ENCODE measurements around the gene PPP2R5D. TPM values are rescaled to one million over a fixed set of nuclear protein-coding genes. Genes with fewer than 3 reads are reported as not detected.

Gene PPP2R5D
- total and polyA plus RNA-seq, 2 of the 8 experiments (the other 6 are each of a cell fraction or from before 2014, with no cell fraction given): 52.1 to 55.7 TPM

DNA sequence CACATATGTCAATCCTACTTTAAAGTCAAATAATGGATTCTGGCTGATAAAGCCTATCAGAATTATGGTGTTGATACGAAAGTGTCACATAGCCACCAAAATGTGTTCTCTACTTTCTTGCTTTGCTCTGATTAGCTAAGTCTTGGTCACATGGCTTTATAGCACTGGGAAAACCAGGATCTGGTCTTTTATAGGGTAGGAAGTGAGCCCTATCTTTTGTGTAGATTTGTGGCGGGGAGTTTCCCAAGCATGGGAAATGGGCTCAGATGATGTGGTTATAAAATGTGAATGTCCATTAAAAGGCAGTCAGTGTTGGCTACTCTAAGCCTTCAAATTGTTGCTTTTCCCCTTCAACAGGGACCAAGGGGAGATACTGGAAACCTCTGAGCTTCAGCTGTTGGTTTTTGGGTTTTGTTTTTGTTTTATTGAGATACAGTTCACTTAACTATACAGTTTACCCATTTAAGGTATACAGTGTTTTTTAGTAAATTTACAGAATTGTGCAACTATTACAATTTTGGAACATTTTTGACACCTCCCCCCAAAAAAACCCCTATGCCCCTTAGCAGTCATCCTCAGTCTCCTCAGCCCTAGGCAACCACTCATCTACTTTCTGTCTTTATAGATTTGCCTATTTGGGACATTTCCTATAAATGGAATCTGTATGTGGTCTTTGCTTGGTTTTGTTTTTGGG lies 49.3 kb downstream of the PPP2R5D start:
- CTCF ChIA-PET (ENCODE audit: partially characterized antibody): interaction anchor here (0.9 to 2.2 kb wide), 9 partner anchors 9 to 473 kb away, joined by 3 to 5 read pairs (median 4); no protein-coding TSS in a partner anchor
- H3K4me3 ChIP-seq (ENCODE audit: extremely low read depth in 1 of 4, insufficient read depth in 2 of 4, low read depth in 3 of 4, low read length in 4 of 4): no peak overlapping the region
- H3K23me2 ChIP-seq (ENCODE audit: low read depth, low read length): 0 out of 2 replicates have a peak, but pooled peaks cover 2% of the 10 kb centered on the region
- H4K91ac ChIP-seq (replicated peaks; ENCODE audit: insufficient read length, low read length): no peak overlapping the region
- H2BK120ac ChIP-seq (replicated peaks; ENCODE audit: low read depth, low read length): no peak overlapping the region
- POLR2A ChIA-PET (ENCODE audit: partially characterized antibody): interaction anchor here (0.8 to 29.7 kb wide), 5 partner anchors 9 to 111 kb away, joined by 3 to 584 read pairs (median 7); partner anchors contain the start of genes CUL7, KLHDC3, MEA1 and PPP2R5D
- no peak overlapping the region for H3K4me2 ChIP-seq (ENCODE audit: insufficient read depth in 1 of 2, low read depth in 2 of 2, low read length in 2 of 2)
- H2AFZ ChIP-seq (ENCODE audit: low read length): no peak overlapping the region
- no peak overlapping the region for H2BK20ac ChIP-seq (ENCODE audit: low read length)
- no peaks in the 10 kb centered on the region for H3K79me1 ChIP-seq (ENCODE audit: low read depth, low read length)
- H3K27me3 ChIP-seq (replicated peaks in 1 of 4; ENCODE audit: control insufficient read depth in 3 of 4, extremely low read depth in 1 of 4, insufficient read depth in 3 of 4, low read length in 3 of 4): no peaks in the 10 kb centered on the region
- no peaks in the 10 kb centered on the region for H3K4me1 ChIP-seq (replicated peaks in 1 of 4; ENCODE audit: control insufficient read depth in 3 of 4, insufficient read depth in 4 of 4, low read length in 3 of 4)
- H4K20me1 ChIP-seq (replicated peaks in 1 of 2; ENCODE audit: control insufficient read depth in 1 of 2, insufficient read depth in 2 of 2, low read length in 2 of 2): peaks cover 2 to 17% of the 10 kb centered on the region in 2 experiments
- DNase-seq (ENCODE audit: low read depth in 1 of 2, low spot score in 2 of 2): no peak
- no peak overlapping the region for H3K23ac ChIP-seq (ENCODE audit: insufficient read length)
- H4K8ac ChIP-seq (ENCODE audit: extremely low read depth, insufficient read depth, low read length): no peak overlapping the region
- no peak overlapping the region for H3K56ac ChIP-seq (replicated peaks; ENCODE audit: insufficient read length, low read depth, low read length)
- H3K18ac ChIP-seq (ENCODE audit: extremely low read depth, low read length): no peak overlapping the region
- no peak overlapping the region for H3K27ac ChIP-seq (ENCODE audit: low read depth, low read length)
- H3K9me3 ChIP-seq (ENCODE audit: insufficient read depth in 2 of 2, low read depth in 1 of 2, low read length in 1 of 2): no peaks in the 10 kb centered on the region
- no peak overlapping the region for H3K9ac ChIP-seq (replicated peaks in 1 of 4; ENCODE audit: extremely low read depth in 1 of 4, low read depth in 3 of 4, low read length in 3 of 4)
- H2AK5ac ChIP-seq (ENCODE audit: low read depth, low read length): no peak overlapping the region
- H3K79me2 ChIP-seq (ENCODE audit: control insufficient read depth in 1 of 2, insufficient read depth in 2 of 2, low read length in 2 of 2): no peaks in the 10 kb centered on the region
- H2BK5ac ChIP-seq (ENCODE audit: low read depth, low read length): no peak overlapping the region
- WGBS, 2 experiments (ENCODE audit: extremely low coverage in 1 of 2, insufficient coverage in 1 of 2, insufficient read length in 1 of 2, insufficient replicate concordance in 2 of 2, low coverage in 1 of 2, low lambda C conversion rate in 2 of 2, missing lambda C conversion rate in 1 of 2): 100% methylated on average over 2 of the region's 2 CpGs; no CpG with 5 or more reads in 1 of the 2 experiments
- H2BK12ac ChIP-seq (ENCODE audit: low read depth, low read length): no peak overlapping the region
- no peak for FAIRE-seq
- no peak overlapping the region for H3K4ac ChIP-seq (replicated peaks; ENCODE audit: insufficient read length, low read depth, low read length)
- peaks cover 15 to 52% (median 28%) of the 10 kb centered on the region in 4 experiments for H3K36me3 ChIP-seq (ENCODE audit: control insufficient read depth in 2 of 4, insufficient read depth in 4 of 4, low read length in 3 of 4)
- H3K14ac ChIP-seq (ENCODE audit: insufficient read length): no peak overlapping the region
- no peak overlapping the region for H2BK15ac ChIP-seq (ENCODE audit: low read length)
- no peak overlapping the region for H4K5ac ChIP-seq (ENCODE audit: insufficient read length, low read depth, low read length)
- TF ChIP-seq CBX5 (IDR thresholded peaks at IDR 0.05; ENCODE audit: low read depth, low read length): no peak
- TF ChIP-seq RFX5 (IDR thresholded peaks at IDR 0.05; ENCODE audit: borderline replicate concordance, low read depth, low read length): no peak
- TF ChIP-seq CEBPB (IDR thresholded peaks at IDR 0.05; ENCODE audit: low read depth, low read length): no peak
- no peak for TF ChIP-seq POLR2A (IDR thresholded peaks at IDR 0.05; ENCODE audit: control extremely low read depth in 1 of 2, low read depth in 2 of 2, low read length in 2 of 2)

Measured in H1 (cell line).